COR-L47 (cell line): ENCODE results near the gene CD6.

Source experiments
- DNase-seq: peaks from one replicate; lab custom pipeline; 2025; lab: John Stamatoyannopoulos, UW

CD6 gene, protein sequence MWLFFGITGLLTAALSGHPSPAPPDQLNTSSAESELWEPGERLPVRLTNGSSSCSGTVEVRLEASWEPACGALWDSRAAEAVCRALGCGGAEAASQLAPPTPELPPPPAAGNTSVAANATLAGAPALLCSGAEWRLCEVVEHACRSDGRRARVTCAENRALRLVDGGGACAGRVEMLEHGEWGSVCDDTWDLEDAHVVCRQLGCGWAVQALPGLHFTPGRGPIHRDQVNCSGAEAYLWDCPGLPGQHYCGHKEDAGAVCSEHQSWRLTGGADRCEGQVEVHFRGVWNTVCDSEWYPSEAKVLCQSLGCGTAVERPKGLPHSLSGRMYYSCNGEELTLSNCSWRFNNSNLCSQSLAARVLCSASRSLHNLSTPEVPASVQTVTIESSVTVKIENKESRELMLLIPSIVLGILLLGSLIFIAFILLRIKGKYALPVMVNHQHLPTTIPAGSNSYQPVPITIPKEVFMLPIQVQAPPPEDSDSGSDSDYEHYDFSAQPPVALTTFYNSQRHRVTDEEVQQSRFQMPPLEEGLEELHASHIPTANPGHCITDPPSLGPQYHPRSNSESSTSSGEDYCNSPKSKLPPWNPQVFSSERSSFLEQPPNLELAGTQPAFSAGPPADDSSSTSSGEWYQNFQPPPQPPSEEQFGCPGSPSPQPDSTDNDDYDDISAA

DNA sequence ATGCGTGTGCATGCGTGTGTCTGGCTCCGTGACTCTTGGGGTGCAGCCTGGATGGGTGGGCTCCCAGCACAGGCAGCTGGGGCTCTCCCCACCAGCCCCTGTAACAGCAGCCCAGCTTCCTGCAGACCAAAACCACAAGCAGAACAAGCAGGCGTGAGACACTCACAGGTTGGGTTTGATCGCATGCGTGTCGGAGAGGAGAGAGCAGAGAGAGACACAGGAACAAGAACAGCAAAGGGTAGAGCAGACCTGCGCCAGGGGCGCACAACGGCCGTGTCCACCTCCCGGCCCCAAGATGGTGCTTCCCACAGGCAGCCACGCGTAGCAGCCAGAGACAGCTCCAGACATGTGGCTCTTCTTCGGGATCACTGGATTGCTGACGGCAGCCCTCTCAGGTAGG is at the start of gene CD6:
CD6 (plus strand) TSS at position 161 of the 400 bp plus-strand sequence; CDS start at position 347, 186 bp downstream.
- no peak for DNase-seq

DNA sequence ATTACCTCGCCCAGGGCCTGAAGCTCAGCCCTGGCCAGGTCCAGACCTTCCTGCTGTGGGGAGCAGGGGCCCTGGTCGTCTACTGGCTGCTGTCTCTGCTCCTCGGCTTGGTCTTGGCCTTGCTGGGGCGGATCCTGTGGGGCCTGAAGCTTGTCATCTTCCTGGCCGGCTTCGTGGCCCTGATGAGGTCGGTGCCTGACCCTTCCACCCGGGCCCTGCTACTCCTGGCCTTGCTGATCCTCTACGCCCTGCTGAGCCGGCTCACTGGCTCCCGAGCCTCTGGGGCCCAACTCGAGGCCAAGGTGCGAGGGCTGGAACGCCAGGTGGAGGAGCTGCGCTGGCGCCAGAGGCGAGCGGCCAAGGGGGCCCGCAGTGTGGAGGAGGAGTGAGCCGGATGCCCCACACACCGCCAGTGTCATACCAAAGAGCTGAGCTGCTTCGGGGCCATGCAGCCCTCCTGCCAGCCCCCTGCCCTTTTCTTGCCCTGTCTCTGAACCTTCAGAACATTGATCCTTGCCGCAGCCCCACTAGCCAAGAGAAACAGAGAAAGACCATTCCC is 49.6 kb upstream of the CD6 start:
- DNase-seq = no peak

GRCh38 chr11:60922906-60923305 is 48.6 kb upstream of the CD6 start:
- no peak for DNase-seq

DNA sequence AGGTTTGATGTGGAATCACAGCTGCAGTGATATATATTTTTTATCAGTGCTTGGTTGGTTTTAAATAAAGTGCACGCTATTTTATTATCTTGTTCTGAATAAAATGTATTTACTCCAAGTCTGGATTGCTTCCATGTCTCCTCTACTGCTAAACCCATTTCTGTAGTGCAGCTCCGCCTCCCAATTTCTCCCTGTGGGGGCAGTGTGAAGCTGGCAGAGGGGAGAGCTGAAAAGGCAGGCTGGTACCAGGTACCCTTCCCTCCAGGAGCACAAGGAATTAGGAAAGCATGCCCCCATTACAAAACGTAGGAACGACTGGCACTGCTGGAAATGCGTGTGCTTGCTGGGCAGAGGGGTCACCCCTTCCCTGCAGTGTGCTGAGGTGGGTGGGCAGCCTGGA is 48.2 kb upstream of the CD6 start:
- no peak for DNase-seq

DNA sequence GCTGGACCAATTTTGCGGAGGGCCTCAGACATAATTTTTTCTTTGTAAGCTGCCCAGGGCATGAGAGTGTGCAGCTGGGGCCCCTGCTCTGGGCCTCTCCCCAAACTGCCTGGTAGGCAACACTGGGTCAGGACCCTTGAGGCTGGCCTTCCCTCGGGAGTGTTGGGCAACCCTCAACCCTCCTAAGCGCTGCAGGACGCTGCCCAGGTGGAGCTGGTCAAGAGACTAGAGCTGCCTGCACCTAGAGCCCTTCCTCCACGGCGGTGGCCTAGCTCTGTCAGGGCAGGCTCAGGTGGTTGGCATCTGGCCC is 47.7 kb upstream of the CD6 start:
- DNase-seq = no peak

DNA sequence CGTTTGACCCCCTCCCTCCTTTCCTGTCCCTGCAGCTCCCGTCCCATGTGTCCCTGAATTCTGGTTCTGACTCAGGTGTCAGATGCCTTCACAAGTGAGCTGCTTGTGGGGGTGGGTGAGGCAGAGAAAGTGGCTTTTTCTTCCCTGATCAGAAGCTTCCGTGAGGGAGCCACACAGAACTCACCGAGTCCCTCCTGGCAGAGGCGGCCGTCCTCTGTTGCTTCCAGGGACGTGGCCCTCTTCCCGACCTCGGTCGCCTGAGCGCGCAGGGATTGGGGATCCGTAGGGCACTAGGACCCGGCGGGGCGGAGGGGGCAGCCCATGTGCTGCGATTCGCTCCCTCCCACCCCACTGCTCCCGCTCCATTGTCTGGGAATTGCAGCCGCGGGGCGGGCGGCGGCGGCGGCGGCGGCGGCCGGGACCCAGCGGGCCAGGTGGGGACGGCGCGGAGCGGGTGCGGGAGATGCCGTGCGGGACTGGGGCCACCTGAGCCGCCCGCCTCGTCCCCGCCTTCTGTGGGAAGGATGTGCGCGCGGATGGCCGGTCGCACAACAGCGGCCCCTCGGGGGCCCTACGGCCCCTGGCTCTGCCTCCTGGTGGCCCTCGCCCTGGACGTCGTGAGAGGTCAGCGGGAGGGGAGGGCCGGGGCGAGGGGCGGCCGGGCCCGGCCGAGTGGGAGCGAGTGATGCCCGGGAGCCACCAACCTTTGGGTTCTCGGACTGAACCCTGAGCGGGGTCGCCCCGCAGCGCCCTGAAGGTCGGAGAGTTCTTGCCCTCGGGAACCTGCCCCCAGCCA is 47.2 kb upstream of the CD6 start, which contains the start of gene TMEM132A:
TMEM132A (plus strand) TSS at position 351 of the 796 bp plus-strand sequence; CDS start at position 525, 174 bp downstream.
- DNase-seq = peak; percentile 72

GRCh38 chr11:60924906-60925853 is 46.3 kb upstream of the CD6 start:
- DNase-seq = peak; percentile 27

DNA sequence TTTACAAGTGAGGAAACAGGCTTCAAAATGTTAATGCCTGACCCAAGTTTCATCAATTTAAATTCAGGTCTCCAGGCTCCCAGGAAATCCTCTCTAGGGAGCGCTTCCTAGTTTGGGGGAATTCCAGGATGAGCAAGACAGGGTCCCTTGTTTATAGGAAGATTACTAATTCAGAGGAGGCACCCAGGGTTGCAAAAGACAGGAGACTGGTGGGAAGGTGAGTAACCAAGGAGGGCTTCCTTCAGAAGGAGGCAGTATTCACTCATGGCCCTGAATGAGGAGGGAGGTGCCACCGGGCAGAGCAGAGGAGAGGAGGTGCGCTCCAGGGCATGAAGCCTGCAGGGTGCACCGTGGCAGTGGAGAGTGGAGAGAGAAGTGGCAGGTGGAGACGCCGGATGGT is 45.6 kb upstream of the CD6 start:
- DNase-seq = no peak

DNA sequence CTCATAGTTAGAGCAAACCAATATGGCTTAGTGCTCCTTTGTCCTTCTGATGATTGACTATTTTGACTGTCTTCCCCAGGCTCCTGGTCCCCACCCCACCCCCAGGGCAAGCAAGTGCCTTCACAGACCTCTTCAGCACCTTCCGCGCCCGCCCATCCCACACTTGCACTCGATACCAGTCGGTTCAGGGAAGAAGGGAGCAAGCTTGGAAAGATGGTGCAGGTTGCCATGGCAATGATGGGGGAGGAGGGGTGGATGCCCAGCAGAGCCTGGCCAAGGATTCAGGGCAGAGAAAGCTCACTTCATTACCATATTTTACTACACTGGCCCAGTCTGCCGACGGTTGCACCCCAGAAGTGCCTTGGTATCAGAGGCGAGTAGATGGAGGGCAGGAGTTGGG is 45.0 kb upstream of the CD6 start:
- DNase-seq = no peak

- no peak for DNase-seq
Observed at GRCh38 chr11:60927061-60927592, 44.4 kb upstream of the CD6 start.

GRCh38 chr11:60927600-60927999 is 43.9 kb upstream of the CD6 start:
- no peak for DNase-seq

DNA sequence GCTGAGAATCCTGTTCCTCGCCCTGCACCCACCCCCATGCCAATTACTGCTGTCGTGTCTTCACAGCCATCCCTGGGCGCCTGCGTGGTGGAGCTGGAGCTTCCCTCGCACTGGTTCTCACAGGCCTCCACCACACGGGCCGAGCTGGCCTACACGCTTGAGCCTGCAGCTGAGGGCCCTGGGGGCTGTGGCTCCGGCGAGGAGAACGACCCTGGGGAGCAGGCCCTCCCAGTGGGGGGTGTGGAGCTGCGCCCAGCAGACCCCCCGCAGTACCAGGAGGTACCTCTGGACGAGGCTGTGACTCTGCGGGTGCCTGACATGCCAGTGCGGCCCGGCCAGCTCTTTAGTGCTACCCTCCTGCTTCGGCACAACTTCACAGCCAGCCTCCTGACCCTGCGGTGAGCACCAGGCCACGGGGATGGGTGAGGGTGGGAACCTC is 42.9 kb upstream of the CD6 start:
- no peak for DNase-seq

DNA sequence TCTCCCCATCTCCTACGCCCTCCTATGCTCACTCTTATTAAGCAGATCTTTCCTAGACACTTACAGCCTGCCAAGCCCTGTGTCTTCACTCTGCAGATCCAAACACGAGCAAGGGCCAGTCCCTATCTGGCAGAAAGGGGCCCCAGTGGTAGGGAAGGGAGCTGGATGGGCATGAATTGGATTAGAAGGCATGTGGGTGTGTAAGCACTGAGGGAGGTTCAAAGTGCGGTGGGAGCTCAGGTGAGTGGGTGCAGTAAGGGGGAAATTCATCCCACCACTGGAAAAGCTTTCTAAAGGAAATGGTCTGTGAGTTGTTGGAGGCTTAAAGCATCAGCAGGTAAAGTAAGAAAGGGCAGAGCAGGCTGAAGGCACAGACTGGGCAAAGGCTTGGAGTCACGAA is 41.7 kb upstream of the CD6 start:
- no peak for DNase-seq

DNA sequence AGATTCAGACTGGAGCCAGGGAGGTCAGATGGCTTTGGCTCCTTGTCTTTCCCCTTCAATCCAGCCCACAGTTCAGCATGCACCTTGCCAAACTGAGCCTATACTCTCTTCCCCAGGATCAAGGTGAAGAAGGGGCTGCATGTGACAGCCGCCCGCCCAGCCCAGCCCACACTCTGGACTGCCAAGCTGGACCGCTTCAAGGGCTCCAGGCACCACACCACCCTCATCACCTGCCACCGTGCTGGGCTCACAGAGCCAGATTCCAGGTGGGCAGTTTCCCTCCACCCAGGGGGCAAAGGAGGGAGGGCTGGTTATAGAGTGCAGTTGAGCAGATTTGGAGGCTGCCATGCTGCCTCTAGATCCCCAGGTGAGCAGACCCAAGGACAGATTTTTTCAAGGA is 41.1 kb upstream of the CD6 start:
- DNase-seq = no peak

DNA sequence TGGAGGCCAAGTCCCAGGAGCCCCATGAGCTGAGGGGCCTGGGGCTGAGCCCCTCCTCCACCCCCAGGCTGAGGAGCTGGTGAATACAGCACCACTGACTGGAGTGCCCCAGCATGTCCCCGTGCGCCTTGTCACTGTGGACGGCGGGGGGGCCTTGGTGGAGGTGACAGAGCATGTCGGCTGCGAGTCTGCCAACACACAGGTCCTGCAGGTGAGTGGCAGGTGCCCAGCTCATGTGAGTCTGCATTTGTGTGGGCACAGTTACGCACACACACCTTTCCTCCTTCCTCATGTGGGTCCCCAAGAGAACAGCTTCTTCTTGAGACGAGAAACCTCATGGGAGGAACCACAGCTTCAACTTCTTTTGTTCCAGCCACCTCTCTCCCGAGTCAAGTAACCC is 39.6 kb upstream of the CD6 start:
- no peak for DNase-seq

- no peak for DNase-seq
Observed at GRCh38 chr11:60932605-60933356, 38.7 kb upstream of the CD6 start.

DNA sequence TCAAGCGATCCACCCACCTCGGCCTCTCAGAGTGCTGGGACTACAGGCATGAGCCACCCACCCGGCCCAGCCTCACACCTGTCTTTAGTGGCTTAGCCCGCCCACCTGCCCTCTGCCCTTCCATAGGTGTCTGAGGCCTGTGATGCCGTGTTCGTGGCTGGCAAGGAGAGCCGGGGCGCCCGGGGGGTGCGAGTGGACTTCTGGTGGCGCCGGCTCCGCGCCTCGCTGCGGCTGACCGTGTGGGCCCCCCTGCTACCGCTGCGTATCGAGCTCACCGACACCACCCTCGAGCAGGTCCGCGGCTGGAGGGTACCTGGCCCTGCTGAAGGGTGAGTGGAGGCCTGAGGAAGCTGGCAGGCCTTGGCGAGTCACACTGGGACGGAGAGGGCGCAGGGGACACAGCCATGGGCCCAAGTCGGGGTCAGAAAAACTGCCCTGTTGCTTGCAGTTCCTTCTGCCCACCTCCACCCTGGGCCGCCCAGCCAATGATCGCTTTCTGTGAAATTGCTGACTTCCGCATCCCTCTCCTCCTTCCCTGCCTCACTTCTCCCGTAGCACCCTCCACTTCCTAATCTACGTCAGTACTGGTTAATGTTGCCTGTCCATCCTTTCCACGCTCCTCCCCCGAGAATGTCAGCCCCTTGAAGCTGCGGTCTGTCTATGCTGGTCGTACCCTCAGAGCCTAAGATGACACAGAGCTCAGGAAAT is 37.9 kb upstream of the CD6 start:
- DNase-seq = no peak

DNA sequence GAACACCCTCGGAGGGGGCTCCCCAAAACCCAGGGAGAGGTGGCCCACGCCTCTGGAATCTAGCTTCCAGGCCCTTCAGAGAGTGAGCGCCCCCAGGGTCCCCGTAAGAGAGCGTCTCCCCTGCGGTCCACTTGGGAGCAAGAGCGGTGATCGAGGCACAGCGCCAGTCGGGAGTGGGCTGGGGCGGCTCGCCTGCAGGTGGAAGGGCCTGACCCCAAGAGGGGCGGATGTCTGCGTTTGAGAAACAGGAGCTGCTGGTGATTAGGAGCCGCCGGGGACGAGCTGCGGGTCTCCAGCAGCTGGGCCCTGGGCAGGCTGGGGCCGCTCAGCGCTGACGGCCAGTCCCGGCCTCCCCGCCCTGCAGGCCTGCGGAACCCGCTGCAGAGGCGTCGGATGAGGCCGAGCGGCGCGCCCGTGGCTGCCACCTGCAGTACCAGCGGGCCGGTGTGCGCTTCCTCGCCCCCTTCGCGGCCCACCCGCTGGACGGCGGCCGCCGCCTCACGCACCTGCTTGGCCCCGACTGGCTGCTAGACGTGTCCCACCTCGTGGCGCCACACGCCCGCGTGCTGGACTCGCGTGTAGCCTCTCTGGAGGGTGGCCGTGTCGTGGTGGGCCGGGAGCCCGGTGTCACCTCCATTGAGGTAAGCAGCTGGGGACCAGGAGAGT is 37.2 kb upstream of the CD6 start:
- DNase-seq = no peak
